ENCODE data around the gene SEPTIN8. TPM values are rescaled to one million over a fixed set of nuclear protein-coding genes. Genes with fewer than 3 reads are reported as not detected.

SEPTIN8 gene
- total RNA-seq, 1 experiment from 2014 or later, result 48.5 TPM

DNA sequence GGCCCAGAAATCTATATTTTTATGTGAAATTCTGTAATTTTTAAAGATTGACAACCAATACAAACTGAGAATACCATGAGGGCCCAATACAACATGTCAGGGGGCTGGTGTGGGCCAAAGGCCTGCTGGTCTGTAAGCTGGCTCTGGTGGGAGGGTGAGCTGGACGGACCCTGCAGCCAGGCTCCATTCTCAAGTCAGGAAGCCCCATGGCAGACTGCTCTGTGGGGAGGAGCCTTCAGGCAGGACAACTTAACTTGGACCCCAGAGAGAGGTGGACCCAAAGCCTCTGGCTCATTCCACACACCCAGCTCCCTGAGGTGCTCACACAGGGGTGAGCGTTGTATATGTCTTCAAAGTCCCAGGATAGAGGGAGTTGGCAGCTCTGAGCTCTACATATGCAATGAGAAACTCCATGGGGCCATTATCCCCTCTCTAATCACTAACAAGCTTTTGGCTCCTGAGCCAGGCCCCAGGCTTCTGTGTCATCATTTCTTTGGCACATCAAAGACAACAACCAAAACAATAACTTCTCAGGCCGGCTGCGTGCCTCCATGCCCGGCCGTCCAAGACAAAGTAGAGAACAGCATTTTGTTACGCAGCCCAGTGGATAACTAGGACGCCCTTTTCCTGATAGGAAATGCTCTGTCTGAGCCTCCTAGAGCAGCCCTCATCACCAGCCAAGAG lies 6.4 kb downstream of the SEPTIN8 start:
- CTCF ChIA-PET, result interaction anchor here (0.6 to 1.5 kb wide), 2 partner anchors 16 to 193 kb away, joined by 3 read pairs; no protein-coding TSS in a partner anchor

DNA sequence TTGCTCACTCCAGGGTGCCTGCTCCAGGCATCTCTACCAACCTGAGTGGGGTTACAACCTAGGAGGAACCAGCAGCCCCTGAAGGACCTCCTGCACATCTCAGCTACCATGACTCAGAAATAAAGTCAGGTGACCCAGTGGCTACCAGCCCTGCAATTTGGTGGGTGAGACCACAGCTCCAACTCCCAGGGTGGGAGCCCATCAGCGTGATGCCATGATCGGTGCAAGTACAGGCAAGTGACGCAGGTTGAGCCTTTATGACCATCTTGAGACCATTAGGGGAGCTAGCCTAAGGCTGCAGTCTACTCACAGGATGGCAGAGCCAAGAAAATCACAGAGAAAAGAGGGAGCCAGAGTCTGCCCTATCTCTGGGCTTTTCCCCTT lies 8.6 kb downstream of the SEPTIN8 start:
- no peaks in the 10 kb centered on the region for H3K9me3 Mint-ChIP-seq (ENCODE audit: low read depth, unreplicated experiment)
- no peaks in the 10 kb centered on the region for H3K4me1 Mint-ChIP-seq (ENCODE audit: low read depth, unreplicated experiment)
- H3K4me3 Mint-ChIP-seq (ENCODE audit: low read depth, unreplicated experiment), result no peak overlapping the region
- no TSS peak for BruUV-seq (replicated peaks)
- no peak for DNase-seq
- H3K27me3 Mint-ChIP-seq (ENCODE audit: unreplicated experiment), result no peaks in the 10 kb centered on the region
- H3K27ac Mint-ChIP-seq (ENCODE audit: unreplicated experiment), result no peak overlapping the region
- TF ChIP-seq, protein P1, sequence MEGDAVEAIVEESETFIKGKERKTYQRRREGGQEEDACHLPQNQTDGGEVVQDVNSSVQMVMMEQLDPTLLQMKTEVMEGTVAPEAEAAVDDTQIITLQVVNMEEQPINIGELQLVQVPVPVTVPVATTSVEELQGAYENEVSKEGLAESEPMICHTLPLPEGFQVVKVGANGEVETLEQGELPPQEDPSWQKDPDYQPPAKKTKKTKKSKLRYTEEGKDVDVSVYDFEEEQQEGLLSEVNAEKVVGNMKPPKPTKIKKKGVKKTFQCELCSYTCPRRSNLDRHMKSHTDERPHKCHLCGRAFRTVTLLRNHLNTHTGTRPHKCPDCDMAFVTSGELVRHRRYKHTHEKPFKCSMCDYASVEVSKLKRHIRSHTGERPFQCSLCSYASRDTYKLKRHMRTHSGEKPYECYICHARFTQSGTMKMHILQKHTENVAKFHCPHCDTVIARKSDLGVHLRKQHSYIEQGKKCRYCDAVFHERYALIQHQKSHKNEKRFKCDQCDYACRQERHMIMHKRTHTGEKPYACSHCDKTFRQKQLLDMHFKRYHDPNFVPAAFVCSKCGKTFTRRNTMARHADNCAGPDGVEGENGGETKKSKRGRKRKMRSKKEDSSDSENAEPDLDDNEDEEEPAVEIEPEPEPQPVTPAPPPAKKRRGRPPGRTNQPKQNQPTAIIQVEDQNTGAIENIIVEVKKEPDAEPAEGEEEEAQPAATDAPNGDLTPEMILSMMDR (IDR thresholded peaks at IDR 0.05; ENCODE audit: unreplicated experiment), result no peak
- no peaks in the 10 kb centered on the region for H3K36me3 Mint-ChIP-seq (ENCODE audit: insufficient read depth, unreplicated experiment)
- intact Hi-C loops (cut with micrococcal nuclease; ENCODE audit: unreplicated experiment), result no loop called here
- CTCF ChIA-PET, result no interaction called here

More for the DNA sequence above, 6.4 kb downstream of the SEPTIN8 start:
- Mint-ChIP-seq H3K36me3 (ENCODE audit: insufficient read depth, unreplicated experiment) (peaks cover under 1% of the 10 kb centered on the region), H3K27me3 (ENCODE audit: unreplicated experiment) (no peaks in the 10 kb centered on the region), H3K4me3 (ENCODE audit: low read depth, unreplicated experiment) (no peak overlapping the region), H3K27ac (ENCODE audit: unreplicated experiment) (no peak overlapping the region), H3K4me1 (ENCODE audit: low read depth, unreplicated experiment) (peaks cover 8% of the 10 kb centered on the region), H3K9me3 (ENCODE audit: low read depth, unreplicated experiment) (no peaks in the 10 kb centered on the region)
- intact Hi-C loops (cut with micrococcal nuclease; ENCODE audit: unreplicated experiment), result no loop called here
- TF ChIP-seq, protein P1 (IDR thresholded peaks at IDR 0.05; ENCODE audit: unreplicated experiment), result no peak
- no peak for DNase-seq
- BruUV-seq (replicated peaks), result no TSS peak

DNA sequence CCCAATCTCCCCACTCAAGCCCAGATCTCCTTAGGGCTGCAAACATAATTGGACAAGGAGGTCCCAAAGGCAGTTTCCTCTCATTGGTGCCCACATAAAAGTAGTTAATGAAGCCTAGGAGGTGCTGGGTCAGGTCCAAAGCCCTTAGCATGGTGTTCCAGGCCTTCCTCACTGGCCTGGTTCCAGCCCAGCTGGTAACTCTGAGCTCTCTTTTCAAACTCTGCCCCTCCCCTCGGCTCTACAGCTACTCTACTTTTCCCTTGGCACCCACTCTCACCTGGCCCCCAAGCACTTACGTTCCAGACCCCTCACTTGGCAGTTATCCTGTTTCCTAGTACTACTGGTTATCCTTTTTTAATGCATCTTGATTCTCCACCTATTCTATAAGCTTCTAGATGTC lies 9.9 kb downstream of the SEPTIN8 start:
- CTCF ChIA-PET, result interaction anchor here (0.7 kb wide), 1 partner anchor 210 kb away, joined by 3 read pairs; the partner anchor contains the start of gene RAD50
- Mint-ChIP-seq H3K27me3 (ENCODE audit: unreplicated experiment) (no peaks in the 10 kb centered on the region), H3K36me3 (ENCODE audit: insufficient read depth, unreplicated experiment) (no peaks in the 10 kb centered on the region), H3K4me3 (ENCODE audit: low read depth, unreplicated experiment) (no peak overlapping the region), H3K4me1 (ENCODE audit: low read depth, unreplicated experiment) (no peaks in the 10 kb centered on the region), H3K27ac (ENCODE audit: unreplicated experiment) (no peak overlapping the region), H3K9me3 (ENCODE audit: low read depth, unreplicated experiment) (no peaks in the 10 kb centered on the region)
- TF ChIP-seq, protein P1 (IDR thresholded peaks at IDR 0.05; ENCODE audit: unreplicated experiment), result no peak
- intact Hi-C loops (cut with micrococcal nuclease; ENCODE audit: unreplicated experiment), result no loop called here
- DNase-seq, result no peak
- BruUV-seq (replicated peaks), result no TSS peak

DNA sequence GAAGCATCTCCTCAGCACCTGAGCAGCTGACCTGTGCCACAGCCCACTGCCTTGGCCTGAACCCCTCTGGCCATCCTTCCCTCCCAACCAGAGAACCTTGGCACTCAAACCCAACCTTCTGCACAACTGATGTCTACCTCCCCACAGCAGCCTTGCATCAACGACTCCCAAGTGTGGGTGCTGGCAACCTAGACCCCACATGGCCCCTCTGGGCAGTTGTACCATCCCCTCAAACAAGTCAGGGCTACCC lies 10.3 kb downstream of the SEPTIN8 start:
- TF ChIP-seq, protein P1 (IDR thresholded peaks at IDR 0.05; ENCODE audit: unreplicated experiment), result no peak

More for the DNA sequence above, 10.3 kb downstream of the SEPTIN8 start:
- BruUV-seq (replicated peaks), result no TSS peak
- Mint-ChIP-seq H3K4me1 (ENCODE audit: low read depth, unreplicated experiment) (no peaks in the 10 kb centered on the region), H3K27me3 (ENCODE audit: unreplicated experiment) (no peaks in the 10 kb centered on the region), H3K9me3 (ENCODE audit: low read depth, unreplicated experiment) (no peaks in the 10 kb centered on the region), H3K27ac (ENCODE audit: unreplicated experiment) (no peak overlapping the region), H3K36me3 (ENCODE audit: insufficient read depth, unreplicated experiment) (peaks cover 2% of the 10 kb centered on the region), H3K4me3 (ENCODE audit: low read depth, unreplicated experiment) (no peak overlapping the region)
- DNase-seq, result no peak
- CTCF ChIA-PET, result no interaction called here
- intact Hi-C loops (cut with micrococcal nuclease; ENCODE audit: unreplicated experiment), result no loop called here

All from Calu3 (cell line).